HUES48 (cell line): ENCODE measurements around the gene C19orf81.

Experiments used
- H3K27ac ChIP-seq: one replicate; pipeline ENCODE4 v1.7.0; 2013; ENCODE audit warnings: low read depth, low read length, inconsistent platforms
- H3K27me3 ChIP-seq: 2 replicates; pipeline ENCODE4 v1.6.1; 2013; ENCODE audit warnings: mild to moderate bottlenecking, low read length; ENCODE audit not compliant: control insufficient read depth, insufficient read depth
- H3K36me3 ChIP-seq: 2 replicates; pipeline ENCODE4 v1.6.1; 2013; ENCODE audit warnings: low read length; ENCODE audit not compliant: control insufficient read depth, insufficient read depth
- H3K4me1 ChIP-seq: 2 replicates; pipeline ENCODE4 v1.6.1; 2013; ENCODE audit warnings: mild to moderate bottlenecking, low read length; ENCODE audit not compliant: control insufficient read depth, insufficient read depth
- H3K4me3 ChIP-seq: 2 replicates; pipeline ENCODE4 v1.5.1; 2013; ENCODE audit warnings: mild to moderate bottlenecking, low read depth, low read length
- H3K9ac ChIP-seq: 2 replicates; pipeline ENCODE4 v1.6.1; 2013; ENCODE audit warnings: mild to moderate bottlenecking, low read depth, low read length, moderate library complexity
- H3K9me3 ChIP-seq: 2 replicates; pipeline ENCODE4 v1.6.1; 2013; ENCODE audit warnings: low read length; ENCODE audit not compliant: control insufficient read depth, insufficient read depth

Gene C19orf81

DNA sequence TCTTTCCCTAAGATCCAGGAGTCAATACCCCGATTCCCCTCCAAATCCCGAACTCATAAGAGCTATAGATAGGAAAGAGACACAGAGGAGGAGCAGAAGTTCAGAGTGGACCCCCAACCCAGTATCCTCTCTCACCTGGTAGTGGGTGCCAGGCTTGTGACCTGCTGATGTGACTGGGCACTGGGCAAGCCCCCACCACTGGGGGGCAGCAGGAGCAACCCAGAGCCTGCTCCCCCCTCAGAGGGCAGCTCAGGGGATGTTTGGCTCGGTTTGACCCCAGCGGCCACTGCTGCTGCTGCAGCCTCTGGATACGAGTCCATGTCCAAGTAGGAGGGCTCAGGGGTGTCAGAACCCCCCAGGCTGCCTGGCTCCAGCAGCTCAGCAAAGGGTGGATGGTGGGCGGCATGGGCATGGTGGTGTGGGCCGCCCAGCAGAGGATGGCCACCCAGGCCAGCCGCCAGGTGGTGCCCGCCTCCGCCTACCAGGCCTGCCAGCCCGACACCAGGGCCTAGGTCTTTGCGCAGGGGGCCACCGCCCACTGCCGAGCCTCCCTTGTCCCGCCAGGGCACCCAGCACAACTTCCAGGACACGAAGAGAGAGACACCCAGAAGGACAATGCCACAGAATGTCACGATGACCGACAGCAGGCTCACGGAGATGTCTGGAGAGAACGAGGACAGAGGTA lies 17.0 kb upstream of the C19orf81 start:
- Histone ChIP-seq H3K36me3 (no peaks in the 10 kb centered on the region), H3K4me3 (no peak overlapping the region), H3K27me3 (0 out of 2 replicates have a peak, but pooled peaks cover 2% of the 10 kb centered on the region), H3K9ac (no peak overlapping the region), H3K27ac (no peak overlapping the region), H3K9me3 (peaks cover 13% of the 10 kb centered on the region), H3K4me1 (no peaks in the 10 kb centered on the region)

DNA sequence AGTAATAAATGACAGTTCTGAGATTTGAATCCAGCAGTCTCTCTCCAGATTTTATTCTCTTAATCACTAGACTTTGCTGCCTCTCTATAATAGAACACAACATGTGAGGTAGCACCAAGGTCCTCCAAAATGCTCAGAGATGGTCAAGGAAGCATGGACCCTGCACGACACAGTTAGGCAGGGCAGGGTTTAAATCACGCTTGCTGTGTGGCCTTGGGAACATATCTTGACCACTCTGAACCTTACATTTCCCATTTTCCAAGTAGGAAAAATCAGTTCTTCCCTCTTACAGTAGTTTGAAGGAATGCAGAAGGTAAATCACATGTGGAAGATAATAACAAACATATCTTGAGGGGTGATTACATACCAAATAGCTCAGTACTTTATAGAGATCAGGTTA lies 15.9 kb upstream of the C19orf81 start:
- Histone ChIP-seq H3K9ac (no peak overlapping the region), H3K9me3 (peaks cover 13% of the 10 kb centered on the region), H3K36me3 (no peaks in the 10 kb centered on the region), H3K4me3 (no peak overlapping the region), H3K4me1 (no peaks in the 10 kb centered on the region), H3K27me3 (peaks cover 12% of the 10 kb centered on the region), H3K27ac (no peak overlapping the region)

DNA sequence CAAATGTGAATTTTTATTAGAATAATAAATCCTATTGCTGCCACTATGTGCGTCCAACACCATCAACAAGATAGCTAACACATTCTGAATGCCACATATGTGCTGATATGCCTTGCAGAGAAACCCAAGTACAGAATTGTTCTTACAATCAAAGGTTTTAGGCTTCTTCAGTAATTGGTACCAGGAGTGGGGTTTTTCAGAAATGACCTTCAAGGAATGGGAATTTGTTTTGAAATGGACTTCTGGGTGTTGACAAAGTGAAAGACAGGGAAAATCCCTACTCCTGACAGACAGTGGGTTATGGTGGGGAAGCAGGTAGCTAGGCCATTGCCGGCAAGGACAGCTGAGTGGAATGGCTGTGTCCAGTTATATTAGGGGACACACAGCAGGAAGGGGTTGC lies 15.3 kb upstream of the C19orf81 start:
- Histone ChIP-seq H3K27me3 (peaks cover 18% of the 10 kb centered on the region), H3K9ac (no peak overlapping the region), H3K36me3 (no peaks in the 10 kb centered on the region), H3K27ac (no peak overlapping the region), H3K4me3 (no peak overlapping the region), H3K9me3 (peaks cover 13% of the 10 kb centered on the region), H3K4me1 (peaks cover 3% of the 10 kb centered on the region; the same call in 1 of the 2 replicates)

DNA sequence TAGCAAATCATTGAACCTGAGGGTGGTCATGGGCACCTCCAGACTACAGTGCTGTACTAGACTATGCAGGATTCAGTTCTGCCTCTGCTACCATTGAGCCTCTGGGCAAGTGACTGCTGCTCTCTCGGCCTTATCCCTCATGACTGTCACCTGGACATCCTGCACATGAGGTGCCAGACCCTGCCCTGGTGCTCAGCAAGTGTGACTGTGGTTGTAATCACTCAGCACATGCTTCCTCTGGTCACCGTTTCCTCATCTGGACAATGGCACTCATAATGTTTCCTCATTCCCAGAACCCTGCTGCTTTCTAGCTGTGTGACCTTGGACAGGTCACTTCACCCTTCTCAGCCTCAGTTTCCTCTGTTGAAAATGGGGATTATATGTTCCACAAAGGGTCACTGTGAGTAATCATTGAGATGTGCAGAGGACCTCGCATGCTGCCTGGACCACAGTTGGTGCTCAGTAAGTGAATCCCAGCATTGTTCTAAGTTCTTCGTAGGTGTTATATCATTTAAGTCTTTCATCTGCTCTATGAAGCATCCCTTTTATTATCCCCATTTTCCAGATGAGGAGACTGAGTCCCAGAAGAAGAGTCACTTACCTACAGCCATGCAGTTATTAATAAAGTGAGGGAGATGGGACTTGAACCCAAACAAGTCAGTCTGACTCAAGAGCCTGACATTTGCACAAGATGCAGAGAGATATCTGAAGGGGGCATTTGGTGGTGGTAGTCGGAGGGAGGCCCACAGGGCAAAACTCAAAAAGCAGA lies 12.7 kb upstream of the C19orf81 start:
- H3K4me3 ChIP-seq = no peak overlapping the region
- H3K36me3 ChIP-seq = no peaks in the 10 kb centered on the region
- peaks cover 4% of the 10 kb centered on the region; the same call in 1 of the 2 replicates for H3K4me1 ChIP-seq
- no peak overlapping the region for H3K27ac ChIP-seq
- no peak overlapping the region for H3K9ac ChIP-seq
- peaks cover 19% of the 10 kb centered on the region for H3K27me3 ChIP-seq
- peaks cover 13% of the 10 kb centered on the region for H3K9me3 ChIP-seq

DNA sequence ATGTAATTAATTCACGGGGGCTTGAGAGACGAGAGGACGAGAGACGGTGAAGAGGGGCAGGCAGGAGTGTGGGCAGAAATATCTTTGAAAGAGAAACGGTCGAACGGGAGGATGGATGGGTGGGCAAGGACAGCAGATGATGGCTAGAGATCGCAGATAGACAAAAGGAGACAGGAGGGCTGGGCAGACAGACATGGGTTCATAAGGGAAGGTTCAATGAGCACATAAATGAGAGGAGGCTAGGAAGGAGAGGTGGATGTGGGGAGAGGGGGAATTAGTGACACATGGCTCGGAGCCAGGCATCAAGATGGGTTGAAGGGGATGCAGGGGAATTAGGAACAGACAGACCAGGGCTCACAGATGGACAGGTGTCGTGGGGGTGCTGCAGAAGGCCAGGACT lies 10.6 kb upstream of the C19orf81 start:
- Histone ChIP-seq H3K27ac (no peak overlapping the region), H3K27me3 (peaks cover 19% of the 10 kb centered on the region), H3K36me3 (no peaks in the 10 kb centered on the region), H3K9ac (no peak overlapping the region), H3K4me3 (peak overlapping the region; percentile 82), H3K4me1 (peaks cover 4% of the 10 kb centered on the region; the same call in 1 of the 2 replicates), H3K9me3 (peaks cover 12% of the 10 kb centered on the region)

DNA sequence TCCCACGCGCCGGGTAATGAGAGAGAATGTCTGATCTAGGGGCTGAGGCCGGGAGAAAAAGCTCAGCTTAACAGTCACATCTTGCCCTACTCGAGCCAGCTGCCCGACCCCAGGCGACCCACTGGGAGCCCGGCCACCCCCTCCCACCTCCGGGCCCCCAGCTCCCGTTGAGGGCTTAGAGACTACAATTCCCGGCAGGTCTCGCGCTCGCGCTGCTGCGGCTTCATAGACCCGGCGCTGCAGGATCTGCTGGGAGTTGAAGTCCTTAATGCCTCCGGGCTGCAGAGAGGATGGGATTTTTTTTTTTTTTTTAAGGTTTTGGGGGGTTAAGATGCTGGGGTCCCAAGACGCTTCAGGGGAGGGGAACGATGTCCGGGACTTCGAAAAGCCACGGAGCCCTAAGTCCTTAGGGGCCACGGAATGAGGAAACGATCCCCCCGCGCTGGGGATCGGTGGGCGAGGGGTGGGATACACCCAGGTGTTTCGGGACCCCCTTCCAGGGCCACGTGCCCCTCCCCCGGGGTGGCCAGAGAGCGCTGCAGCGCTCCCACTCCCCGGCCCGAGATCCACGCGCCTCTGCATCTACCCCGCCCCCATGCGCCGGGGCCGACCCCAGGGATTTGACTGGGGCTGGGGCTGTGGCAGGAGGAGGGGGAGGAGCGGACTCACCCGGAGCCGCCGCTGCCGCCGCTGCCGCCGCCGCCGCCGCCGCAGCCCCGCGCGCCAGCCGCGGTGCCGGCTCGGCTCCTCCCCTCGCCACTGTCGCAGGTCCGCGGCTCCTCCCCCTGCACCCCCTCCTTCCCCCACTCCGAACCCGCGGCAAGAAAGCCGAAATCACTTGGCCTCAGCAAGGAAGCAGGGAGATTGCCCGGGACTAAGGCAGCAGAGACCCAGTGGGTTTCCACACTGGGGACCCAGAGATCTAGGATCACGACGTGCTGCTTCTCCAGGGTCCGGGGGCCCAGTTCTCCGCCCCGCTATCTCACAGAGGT lies 9.8 kb upstream of the C19orf81 start, which contains the start of gene SYT3:
Gene SYT3, minus strand, starts transcription at position 761 of the 992 bp plus-strand sequence. CDS start 2,470 bp downstream, outside the sequence.
- H3K9me3 ChIP-seq = peaks cover 4% of the 10 kb centered on the region; the same call in 1 of the 2 replicates

DNA sequence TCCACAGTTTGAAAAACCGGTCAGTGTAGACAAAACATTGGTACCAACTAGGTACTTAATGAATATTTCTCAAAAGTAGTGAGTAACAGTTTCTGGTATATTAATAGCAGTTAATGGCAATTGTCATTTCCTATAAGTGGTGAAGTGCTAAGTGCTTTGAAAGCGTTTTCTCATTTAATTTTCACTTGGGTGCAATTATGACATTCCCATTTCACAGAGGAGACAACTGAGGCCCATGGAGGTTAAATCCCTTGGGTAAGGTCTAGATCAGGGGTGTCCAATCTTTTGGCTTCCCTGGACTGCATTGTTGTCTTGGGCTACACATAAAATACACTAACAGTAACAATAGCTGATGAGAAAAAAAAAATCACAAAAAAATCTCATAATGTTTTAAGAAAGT lies 8.9 kb upstream of the C19orf81 start:
- Histone ChIP-seq H3K4me3 (peak overlapping the region; percentile 82; the same call in 1 of the 2 replicates), H3K4me1 (peaks cover 4% of the 10 kb centered on the region; the same call in 1 of the 2 replicates), H3K9ac (no peak overlapping the region), H3K9me3 (peaks cover 3% of the 10 kb centered on the region; the same call in 1 of the 2 replicates), H3K27me3 (peaks cover 33% of the 10 kb centered on the region), H3K36me3 (no peaks in the 10 kb centered on the region), H3K27ac (no peak overlapping the region)

More for the DNA sequence above, 9.8 kb upstream of the C19orf81 start, which contains the start of gene SYT3:
- Histone ChIP-seq H3K9ac (no peak within 1 kb of the TSS), H3K27me3 (peaks cover 24% of the 10 kb centered on the region), H3K4me1 (peaks cover 4% of the 10 kb centered on the region; the same call in 1 of the 2 replicates), H3K27ac (no peak within 1 kb of the TSS), H3K36me3 (no peaks in the 10 kb centered on the region), H3K4me3 (peak within 1 kb of the TSS; percentile 82)

DNA sequence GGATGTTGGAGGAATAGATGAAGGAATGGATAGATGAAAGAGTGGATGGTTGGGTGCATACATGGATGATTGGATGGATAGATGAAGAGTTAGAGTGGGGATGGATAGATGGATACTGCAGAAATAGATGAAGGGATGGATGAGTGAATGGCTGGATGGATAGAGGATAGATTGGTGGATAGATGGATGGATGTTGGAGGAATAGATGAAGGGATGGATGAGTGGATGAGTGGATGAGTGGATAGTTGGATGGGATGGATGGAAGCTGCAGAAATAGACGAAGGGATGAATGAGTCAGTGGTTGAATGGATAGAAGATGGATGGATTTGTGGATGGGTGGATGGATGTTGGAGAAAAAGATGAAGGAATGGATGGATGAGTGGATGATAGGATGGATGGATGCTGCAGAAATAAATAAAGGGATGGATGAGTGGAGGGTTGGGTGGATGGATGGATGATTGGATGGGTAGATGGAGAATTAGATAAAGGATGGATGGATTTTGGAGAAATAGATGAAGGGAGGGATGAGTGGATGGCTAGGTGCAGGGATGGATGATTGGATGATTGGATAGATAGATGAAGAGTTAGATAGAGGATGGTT lies 4.8 kb upstream of the C19orf81 start:
- Histone ChIP-seq H3K27me3 (peaks cover 17% of the 10 kb centered on the region), H3K4me1 (no peaks in the 10 kb centered on the region), H3K9ac (no peak overlapping the region), H3K27ac (no peak overlapping the region), H3K9me3 (no peaks in the 10 kb centered on the region), H3K4me3 (no peak overlapping the region), H3K36me3 (no peaks in the 10 kb centered on the region)

DNA sequence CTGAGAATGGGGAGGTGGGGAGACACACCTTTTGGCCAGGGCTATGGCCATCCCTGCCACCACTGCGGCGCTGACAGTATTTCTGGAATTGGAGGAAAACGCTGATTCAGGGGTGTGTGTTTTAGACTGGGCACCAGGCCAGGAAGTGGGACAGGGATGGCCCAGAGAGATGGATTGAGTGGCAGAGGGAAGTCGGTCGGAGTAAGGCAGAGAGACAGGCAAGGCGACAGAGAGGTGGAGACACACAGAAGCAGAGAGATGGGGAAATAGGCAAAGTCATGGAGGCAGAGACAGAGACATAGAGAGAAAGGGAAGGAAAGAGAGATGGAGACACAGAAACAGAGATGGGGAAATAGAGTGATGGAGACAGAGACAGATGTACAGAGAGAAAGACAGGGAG lies 4.1 kb upstream of the C19orf81 start:
- Histone ChIP-seq H3K27me3 (peaks cover 17% of the 10 kb centered on the region), H3K27ac (no peak overlapping the region), H3K4me3 (no peak overlapping the region), H3K36me3 (no peaks in the 10 kb centered on the region), H3K9me3 (no peaks in the 10 kb centered on the region), H3K4me1 (no peaks in the 10 kb centered on the region), H3K9ac (no peak overlapping the region)
